OCI-M2 (cell line): ENCODE measurements around the gene RALGPS1.

Source experiments
- DNase-seq: peaks from one replicate; lab custom pipeline; 2025; ENCODE audit not compliant: unreplicated experiment; lab: John Stamatoyannopoulos, UW

Gene RALGPS1

GRCh38 chr9:127219520-127219919 is 304.9 kb downstream of the RALGPS1 start:
- DNase-seq: no peak

GRCh38 chr9:127221695-127222094 is 307.1 kb downstream of the RALGPS1 start:
- no peak for DNase-seq

- no peak for DNase-seq
Observed at GRCh38 chr9:127222388-127223095, 308.0 kb downstream of the RALGPS1 start.

DNA sequence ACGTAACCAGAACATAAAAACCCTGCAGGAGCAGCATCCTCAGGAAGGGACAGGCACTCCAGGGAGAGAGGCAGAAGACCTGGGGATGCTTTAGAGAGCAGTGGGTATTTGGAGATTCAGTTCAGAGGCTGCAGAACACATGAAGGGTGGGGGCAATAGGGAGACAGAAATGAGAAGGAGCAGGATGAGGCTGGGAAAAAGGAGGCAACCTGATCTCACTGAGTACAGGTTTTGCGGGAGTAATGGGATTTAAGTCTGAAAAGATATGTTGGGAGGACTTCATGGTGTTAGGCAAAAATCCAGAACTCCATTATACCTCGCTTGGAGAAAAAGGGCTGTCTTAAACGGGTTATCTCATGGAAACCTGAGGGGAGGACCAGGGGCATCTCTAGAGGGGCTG is 308.7 kb downstream of the RALGPS1 start:
- DNase-seq: no peak

- DNase-seq: no peak
Observed at GRCh38 chr9:127223810-127224177, 309.2 kb downstream of the RALGPS1 start.

- no peak for DNase-seq
Observed at GRCh38 chr9:127224178-127224882, 309.7 kb downstream of the RALGPS1 start.

DNA sequence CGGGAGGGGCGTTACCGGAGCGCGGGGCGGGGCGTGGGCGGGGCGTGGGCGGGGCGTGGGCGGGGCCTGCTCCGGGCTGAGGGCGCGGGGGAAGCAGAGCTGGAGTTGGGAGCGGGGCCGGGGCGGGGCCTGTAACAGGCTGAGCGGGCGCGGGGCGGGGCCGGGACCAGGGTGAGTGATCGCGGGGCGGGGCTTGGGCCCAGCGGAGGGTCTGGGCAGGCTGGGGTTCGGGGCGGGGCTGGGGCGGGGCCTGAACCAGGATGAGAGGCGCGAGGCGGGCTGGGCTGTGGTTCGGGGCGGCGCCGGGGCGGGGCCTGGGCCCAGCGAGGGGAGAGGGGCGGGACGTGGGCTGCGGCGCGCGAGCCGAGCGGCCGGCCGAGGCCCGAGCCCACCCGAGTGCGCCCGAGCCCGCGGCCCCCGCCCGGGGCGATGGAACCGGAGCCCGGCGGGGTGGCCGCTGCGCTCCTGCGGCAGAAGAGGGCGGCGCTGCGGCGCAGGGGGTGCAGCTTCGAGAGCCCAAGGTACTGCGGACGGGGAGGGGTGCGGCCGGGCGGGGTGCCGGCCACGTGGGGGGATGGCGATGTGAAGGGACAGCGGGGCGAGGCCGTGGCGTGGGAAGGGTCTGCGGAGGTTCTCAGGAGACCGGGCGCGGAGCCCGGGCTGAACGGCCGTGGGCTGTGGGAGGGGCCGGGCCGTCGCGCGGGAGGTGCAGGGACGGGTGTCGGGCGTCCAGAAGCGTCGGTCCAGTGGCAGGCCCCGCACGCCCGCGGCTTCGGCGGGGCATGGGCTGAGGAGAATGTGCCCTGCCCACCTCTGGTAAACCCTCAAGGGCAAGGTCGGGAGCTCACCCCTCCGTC is 310.5 kb downstream of the RALGPS1 start:
- peak; percentile 27 for DNase-seq

DNA sequence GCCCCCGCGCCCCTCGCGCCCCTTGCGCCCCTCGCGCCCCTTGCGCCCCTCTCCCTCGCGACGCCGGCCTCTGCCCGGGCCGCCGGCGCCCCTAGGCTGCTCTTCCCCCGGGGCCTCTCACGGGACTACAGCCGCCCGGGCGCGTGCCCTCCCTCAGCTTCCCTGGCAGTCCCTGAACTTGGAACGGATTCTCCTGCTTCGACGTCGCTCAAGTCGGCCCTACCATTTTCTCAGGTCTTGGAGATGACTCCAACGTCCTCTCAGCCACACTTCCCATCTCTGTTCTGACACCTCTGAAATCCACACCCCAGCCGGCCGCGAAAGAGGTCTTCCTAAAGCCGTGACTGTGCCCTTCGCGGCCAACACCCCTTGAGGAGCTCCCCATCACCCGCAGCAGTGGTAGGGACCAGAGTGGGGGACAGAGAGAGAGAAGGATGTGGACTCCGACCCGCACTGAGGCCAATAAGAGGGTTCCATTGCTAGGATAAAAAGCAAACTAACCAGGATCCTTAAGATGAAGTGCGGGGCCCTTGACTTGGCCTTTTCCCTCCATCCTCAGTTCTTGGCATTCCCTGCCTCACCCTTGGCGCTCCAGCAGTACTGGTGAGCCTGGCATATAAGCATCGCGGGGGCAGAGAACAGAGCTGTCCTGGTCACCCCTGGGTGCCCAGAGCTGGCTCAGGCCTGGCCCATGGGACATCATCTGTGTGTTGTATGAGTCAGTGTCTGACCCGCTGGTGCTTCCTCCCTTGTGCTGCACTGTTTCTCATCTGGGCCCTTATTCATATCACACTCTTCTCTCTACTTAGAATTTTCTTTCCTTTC is 311.4 kb downstream of the RALGPS1 start:
- DNase-seq: no peak

- no peak for DNase-seq
Observed at GRCh38 chr9:127229691-127230417, 315.3 kb downstream of the RALGPS1 start.

- no peak for DNase-seq
Observed at GRCh38 chr9:127231666-127232065, 317.1 kb downstream of the RALGPS1 start.

DNA sequence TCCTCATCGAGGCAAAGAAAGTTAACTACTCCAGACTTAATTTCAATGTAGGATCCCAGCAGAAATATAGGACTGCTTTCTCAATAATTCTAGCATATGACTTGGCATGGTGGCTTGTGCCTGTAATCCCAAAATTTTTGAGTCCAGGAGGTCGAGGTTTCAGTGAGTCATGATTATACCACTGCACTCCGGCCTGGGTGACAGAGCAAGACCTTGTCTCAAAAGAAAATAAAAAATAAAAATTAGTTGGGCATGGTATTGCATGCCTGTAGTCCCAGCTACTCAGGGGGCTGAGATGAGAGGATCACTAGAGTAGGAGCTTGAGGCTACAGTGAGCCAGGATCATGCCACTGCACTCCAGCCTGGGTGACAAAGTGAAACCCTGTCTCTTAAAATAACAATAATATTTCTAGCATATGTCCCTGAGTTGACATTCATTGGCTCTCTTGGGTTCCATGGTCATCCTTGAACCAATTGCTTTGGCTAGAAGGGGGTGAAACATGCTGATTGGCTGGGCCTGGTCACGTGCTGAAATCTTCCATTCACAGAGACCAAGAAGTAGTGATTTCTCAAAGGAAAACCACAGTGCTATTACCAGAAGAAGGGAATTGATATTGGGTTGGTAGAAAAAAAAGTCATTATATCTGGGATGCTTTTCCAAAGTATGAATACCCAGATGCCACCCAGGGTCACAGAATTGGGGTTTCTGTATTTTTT is 318.4 kb downstream of the RALGPS1 start:
- no peak for DNase-seq

- DNase-seq: no peak
Observed at GRCh38 chr9:127233550-127233949, 319.0 kb downstream of the RALGPS1 start.

DNA sequence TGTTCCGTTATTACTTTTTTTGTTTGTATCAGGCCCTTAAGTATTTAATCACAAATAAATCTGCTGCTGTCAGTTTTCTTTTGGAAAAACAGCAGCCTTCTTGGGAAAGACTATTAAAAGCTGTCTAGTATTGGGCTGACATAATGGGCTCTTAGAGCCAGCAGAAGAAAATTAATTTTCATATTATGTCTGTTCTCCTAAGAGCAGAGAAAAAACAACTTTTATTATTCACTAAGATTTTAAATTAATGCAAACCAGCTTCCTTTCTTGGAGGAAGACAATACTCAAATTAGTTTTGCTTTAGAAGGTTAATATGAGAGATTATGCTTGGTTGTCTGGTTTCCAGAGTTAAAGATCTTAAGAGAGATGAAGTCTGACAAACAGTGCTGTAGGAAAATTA is 319.4 kb downstream of the RALGPS1 start:
- no peak for DNase-seq

GRCh38 chr9:127237801-127238200 is 323.2 kb downstream of the RALGPS1 start:
- DNase-seq: no peak

GRCh38 chr9:127241354-127241753 is 326.8 kb downstream of the RALGPS1 start:
- no peak for DNase-seq

- peak; percentile 52 for DNase-seq
Observed at GRCh38 chr9:127244609-127245601, 330.3 kb downstream of the RALGPS1 start.

- DNase-seq: no peak
Observed at GRCh38 chr9:127245637-127246164, 331.1 kb downstream of the RALGPS1 start.

DNA sequence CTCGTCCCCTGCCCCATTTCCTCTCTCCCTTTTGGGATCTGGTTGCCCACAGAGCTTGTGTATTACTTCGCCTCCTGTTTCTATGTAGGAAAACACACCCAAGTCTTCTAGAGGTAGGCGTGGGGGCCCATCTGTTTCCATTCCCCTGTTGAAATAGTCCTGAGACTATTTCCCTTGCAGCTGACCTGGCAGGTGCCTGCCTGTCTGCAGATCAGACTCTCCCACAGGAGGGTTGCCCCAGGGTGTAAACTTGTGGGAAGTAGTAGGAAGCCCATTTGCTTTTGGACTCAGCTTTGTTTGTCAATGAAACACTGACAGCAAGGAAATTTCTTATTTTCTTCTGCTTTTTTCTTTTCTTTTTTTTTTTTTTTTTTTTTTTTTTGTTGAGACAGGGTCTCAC is 333.7 kb downstream of the RALGPS1 start:
- DNase-seq: no peak
